Ovary (tissue), 3 donors: Measurements from ENCODE around the gene LHX3.

Experiments used
- EP300 ChIP-seq: sonication (generic); formaldehyde crosslinking; IDR thresholded peaks from one replicate; pipeline ENCODE4 v1.6.1; 2017; ENCODE audit warnings: antibody characterized with exemption
- POLR2A ChIP-seq: fragments of 450-650 bp; IDR thresholded peaks from one replicate; pipeline ENCODE4 v1.6.1; 2017; ENCODE audit warnings: antibody characterized with exemption, mild to moderate bottlenecking, moderate library complexity
- TF ChIP-seq, protein P1 (sequence below), 3 donors: fragments of 450-650 bp in 2 of 3; fragments of 200-600 bp in 1 of 3; IDR thresholded peaks; one replicate each; pipeline versions ENCODE4 v1.5.1 to v1.8.0; 2016 to 2022; ENCODE audit warnings: antibody characterized with exemption in 3 of 3, mild to moderate bottlenecking in 1 of 3
- donor health status: DM: no; HTN: no; CAD: no.

- no peak for TF ChIP-seq POLR2A
- TF ChIP-seq, protein P1, sequence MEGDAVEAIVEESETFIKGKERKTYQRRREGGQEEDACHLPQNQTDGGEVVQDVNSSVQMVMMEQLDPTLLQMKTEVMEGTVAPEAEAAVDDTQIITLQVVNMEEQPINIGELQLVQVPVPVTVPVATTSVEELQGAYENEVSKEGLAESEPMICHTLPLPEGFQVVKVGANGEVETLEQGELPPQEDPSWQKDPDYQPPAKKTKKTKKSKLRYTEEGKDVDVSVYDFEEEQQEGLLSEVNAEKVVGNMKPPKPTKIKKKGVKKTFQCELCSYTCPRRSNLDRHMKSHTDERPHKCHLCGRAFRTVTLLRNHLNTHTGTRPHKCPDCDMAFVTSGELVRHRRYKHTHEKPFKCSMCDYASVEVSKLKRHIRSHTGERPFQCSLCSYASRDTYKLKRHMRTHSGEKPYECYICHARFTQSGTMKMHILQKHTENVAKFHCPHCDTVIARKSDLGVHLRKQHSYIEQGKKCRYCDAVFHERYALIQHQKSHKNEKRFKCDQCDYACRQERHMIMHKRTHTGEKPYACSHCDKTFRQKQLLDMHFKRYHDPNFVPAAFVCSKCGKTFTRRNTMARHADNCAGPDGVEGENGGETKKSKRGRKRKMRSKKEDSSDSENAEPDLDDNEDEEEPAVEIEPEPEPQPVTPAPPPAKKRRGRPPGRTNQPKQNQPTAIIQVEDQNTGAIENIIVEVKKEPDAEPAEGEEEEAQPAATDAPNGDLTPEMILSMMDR (IDR thresholded peaks at IDR 0.05) = no peak
- no peak for TF ChIP-seq EP300
These were observed 40.0 kb upstream of the LHX3 start for GRCh38 chr9:136244969-136245218.
